NCI-H446 (cell line): Measurements from ENCODE around the gene HOXD13.

Experiments used
- DNase-seq, 2 experiments: peaks; one replicate each; lab custom pipeline; 2025; lab: John Stamatoyannopoulos, UW

HOXD13 gene

GRCh38 chr2:176132205-176133171 is 40.0 kb downstream of the HOXD13 start:
- no peak for DNase-seq

DNA sequence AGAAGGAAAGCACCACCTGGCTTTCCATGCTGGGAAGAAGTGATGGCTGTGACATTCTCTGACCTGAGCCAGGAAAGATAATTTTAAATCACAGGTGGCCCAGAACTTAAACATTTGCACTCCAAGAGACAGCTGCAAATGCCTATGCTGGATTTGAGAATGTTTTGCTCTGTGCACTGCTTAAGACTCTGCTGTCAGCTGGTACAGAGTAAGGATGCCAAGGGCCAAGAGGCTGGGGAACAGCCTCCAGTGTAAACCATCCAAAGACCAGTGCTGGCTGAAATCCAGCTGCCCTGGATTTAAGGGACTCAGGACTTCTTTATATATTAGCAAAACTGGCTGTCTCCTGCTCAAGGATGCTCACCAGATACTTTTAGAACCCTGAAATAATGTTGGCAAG is 40.9 kb downstream of the HOXD13 start:
- no peak for DNase-seq

GRCh38 chr2:176134035-176134434 is 41.5 kb downstream of the HOXD13 start:
- no peak for DNase-seq

GRCh38 chr2:176135035-176135440 is 42.5 kb downstream of the HOXD13 start:
- DNase-seq: peak in 1 of 2 experiments; percentile 4

- peak in 1 of 2 experiments; percentile 14 for DNase-seq
Observed at GRCh38 chr2:176136374-176137251, 44.1 kb downstream of the HOXD13 start.

- no peak for DNase-seq
Observed at GRCh38 chr2:176137252-176137580, 44.7 kb downstream of the HOXD13 start.

DNA sequence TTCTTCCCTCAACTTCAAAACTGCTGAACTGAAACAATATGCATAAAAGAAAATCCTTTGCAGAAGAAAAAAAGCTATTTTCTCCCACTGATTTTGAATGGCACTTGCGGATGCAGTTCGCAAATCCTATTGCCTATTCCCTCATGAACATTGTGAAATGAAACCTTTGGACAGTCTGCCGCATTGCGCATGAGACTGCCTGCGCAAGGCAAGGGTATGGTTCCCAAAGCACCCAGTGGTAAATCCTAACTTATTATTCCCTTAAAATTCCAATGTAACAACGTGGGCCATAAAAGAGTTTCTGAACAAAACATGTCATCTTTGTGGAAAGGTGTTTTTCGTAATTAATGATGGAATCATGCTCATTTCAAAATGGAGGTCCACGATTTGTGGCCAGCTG is 45.4 kb downstream of the HOXD13 start:
- no peak for DNase-seq

DNA sequence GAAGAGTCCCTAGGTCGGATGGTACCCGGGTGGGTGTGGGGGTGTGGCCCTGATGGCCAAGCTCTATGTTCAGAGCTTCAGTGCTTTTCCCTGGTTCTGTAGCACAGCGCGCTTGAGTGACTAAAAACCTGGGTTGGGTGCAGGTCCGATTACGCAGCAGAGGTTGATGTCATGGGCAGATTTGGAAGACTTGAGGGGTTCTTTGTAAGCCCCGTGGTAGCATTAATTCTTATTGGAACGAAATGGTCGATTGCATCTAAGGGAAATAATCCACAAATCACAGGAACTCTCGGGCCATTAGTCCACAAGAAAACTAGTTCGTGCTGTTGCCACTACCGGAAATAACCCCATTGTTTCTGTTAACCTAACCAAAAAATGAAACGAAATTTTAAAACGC is 46.0 kb downstream of the HOXD13 start:
- no peak for DNase-seq

- no peak for DNase-seq
Observed at GRCh38 chr2:176138923-176139660, 46.6 kb downstream of the HOXD13 start.

DNA sequence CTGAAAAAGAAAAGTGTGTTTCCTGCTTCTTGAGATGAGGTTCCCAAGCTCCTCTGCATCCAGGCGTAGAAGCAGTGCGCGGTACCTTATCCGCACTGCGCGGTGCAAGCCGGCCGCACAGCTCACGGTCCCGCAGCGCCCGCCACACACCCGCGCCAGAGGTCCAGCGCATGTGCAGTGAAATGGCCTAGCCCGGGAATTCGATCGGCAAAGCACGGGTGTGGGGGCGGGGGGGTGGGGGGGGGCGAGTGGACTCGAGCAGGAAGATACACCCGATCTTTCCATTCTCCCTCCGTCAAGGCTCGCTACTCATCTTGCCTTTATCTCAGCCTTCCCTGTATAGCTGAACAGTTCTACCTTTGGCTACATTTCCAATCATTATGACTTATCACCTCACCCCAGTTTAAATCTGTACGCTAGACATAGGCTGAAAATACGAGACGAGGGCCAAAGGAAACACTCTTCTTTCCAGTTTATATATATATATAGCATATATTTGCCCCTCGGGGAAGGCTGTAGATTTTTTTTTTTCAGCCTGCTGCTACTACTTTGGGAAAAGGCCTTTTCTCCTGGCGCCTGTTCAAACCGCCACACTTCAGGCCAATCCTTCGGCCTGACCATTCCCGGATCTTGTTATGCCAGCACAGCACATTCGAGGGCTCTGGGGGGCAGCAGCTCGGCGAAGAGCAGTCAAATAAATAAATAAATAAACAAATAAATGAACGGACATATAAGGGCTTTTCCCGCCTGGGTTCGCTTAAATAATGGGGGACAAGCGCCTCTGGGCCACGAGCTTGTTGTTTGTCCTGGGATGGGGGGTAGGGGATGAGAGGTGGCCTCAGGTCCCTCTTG is 47.4 kb downstream of the HOXD13 start:
- DNase-seq: peak in 1 of 2 experiments; percentile 32

DNA sequence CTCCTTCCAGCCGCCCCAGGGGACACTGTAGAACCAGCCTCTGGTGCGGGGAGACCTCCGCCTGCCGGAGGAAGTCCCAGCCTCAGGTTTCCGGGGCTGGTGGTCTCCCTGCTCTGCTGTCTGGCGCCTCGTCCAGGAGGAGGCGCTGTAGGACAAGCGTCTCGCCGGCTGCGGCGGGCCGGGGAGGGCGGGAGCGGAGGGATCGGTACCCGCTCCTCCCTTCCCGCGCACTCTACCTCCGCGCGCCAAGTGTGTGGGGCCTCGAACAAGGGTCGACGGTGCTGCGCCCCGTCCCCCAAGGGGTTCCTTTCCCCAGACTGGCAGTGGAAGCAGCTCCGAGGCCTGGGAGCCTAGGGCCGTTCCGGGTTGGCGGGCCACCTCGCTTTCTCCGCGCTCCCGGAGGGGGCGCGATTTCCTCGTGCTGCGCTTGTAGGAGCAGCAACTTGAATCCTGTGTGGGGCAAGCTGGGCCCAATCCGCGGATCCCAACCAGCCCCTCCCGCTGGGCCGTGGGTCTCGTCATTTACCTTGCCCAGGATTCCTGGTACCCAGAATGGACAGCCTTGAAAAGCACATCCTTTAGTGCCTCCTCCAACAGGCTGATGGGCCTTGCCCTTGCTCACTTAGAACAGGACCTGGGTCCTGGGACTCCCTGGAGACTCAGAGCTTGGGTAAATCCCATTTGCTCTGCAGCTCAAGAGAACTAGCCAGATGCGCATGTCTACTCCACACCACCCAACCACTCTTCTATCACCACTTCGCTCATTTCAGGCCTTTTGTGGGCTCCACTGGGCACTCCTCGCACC is 48.2 kb downstream of the HOXD13 start:
- DNase-seq: peak; percentile 72 to 92

DNA sequence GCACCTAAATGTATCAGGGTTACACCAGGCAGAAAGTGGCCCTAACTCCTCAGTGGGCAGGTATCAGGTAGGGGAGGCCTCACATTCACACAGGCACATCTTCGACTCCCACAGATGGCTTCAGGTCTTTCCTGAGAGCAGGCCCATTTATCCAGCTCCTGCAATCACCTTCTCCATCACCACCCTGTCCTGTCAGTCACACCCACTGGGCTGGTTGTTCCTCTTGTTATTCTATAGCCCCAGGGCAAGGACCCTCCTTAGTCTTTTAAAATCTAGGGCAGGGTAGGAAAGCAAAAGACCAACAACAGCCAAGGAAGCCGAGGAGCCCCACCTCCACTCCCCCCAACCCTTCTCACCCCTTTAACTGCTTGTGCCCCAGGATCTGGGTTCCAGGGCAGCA is 49.8 kb downstream of the HOXD13 start:
- no peak for DNase-seq
